Measurements from ENCODE around the gene GPR150.

Gene GPR150

GRCh38 chr5:95649842-95650620 is 30.1 kb downstream of the GPR150 start:
- no peak for DNase-seq (ENCODE audit: low read depth in 2 of 2)

- DNase-seq (ENCODE audit: low read depth in 2 of 2), result no peak
Measured at GRCh38 chr5:95652849-95653248, 33.0 kb downstream of the GPR150 start.

- no peak for DNase-seq (ENCODE audit: low read depth in 2 of 2)
Measured at GRCh38 chr5:95654196-95654595, 34.3 kb downstream of the GPR150 start.

- DNase-seq (ENCODE audit: low read depth in 2 of 2), result no peak
Measured at GRCh38 chr5:95655575-95655974, 35.7 kb downstream of the GPR150 start.

GRCh38 chr5:95660060-95660459 is 40.2 kb downstream of the GPR150 start:
- DNase-seq (ENCODE audit: low read depth in 2 of 2), result no peak

- no peak for DNase-seq (ENCODE audit: low read depth in 2 of 2)
Measured at GRCh38 chr5:95662946-95663345, 43.1 kb downstream of the GPR150 start.

- peak in 1 of 2 donors; percentile 37 for DNase-seq (ENCODE audit: low read depth in 2 of 2)
Measured at GRCh38 chr5:95664204-95664786, 44.4 kb downstream of the GPR150 start.

GRCh38 chr5:95667061-95667618 is 47.3 kb downstream of the GPR150 start:
- DNase-seq (ENCODE audit: low read depth in 2 of 2), result no peak

- DNase-seq (ENCODE audit: low read depth in 2 of 2), result no peak
Measured at GRCh38 chr5:95667678-95668077, 47.8 kb downstream of the GPR150 start.

GRCh38 chr5:95668216-95668615 is 48.3 kb downstream of the GPR150 start:
- no peak for DNase-seq (ENCODE audit: low read depth in 2 of 2)

- no peak for DNase-seq (ENCODE audit: low read depth in 2 of 2)
Measured at GRCh38 chr5:95668728-95669127, 48.8 kb downstream of the GPR150 start.

GRCh38 chr5:95669540-95669939 is 49.7 kb downstream of the GPR150 start:
- DNase-seq (ENCODE audit: low read depth in 2 of 2), result no peak

- no peak for DNase-seq (ENCODE audit: low read depth in 2 of 2)
Measured at GRCh38 chr5:95669985-95670384, 50.1 kb downstream of the GPR150 start.

GRCh38 chr5:95670568-95670967 is 50.7 kb downstream of the GPR150 start:
- DNase-seq (ENCODE audit: low read depth in 2 of 2), result no peak
